B cell (primary cell): ENCODE measurements around the gene CST6. TPM values are rescaled to one million over a fixed set of nuclear protein-coding genes. Genes with fewer than 3 reads are reported as not detected.

Experiments used
- ATAC-seq: fragments of 200-7000 bp; cut with Tn5 transposase; one replicate; pipeline ENCODE4 v1.10.0; 2021; ENCODE audit warnings: low read depth, mild to moderate bottlenecking, moderate number of reproducible peaks, moderate library complexity
- CTCF ChIA-PET: fragments of 350-600 bp; sonication (Branson Sonifier 250); formaldehyde crosslinking; loops from one replicate; lab custom pipeline; 2021; ENCODE audit warnings: antibody characterized with exemption, inconsistent platforms; lab: Charles Lee
- POLR2A ChIA-PET: fragments of 350-600 bp; sonication (Branson Sonifier 250); formaldehyde crosslinking; loops from one replicate; lab custom pipeline; 2021; ENCODE audit warnings: antibody characterized with exemption; lab: Charles Lee
- DNase-seq: peaks from one replicate; pipeline ENCODE4 v3.0.0; 2013
- H2AFZ ChIP-seq: 2 replicates; pipeline ENCODE4 v1.6.1; 2012; ENCODE audit warnings: mild to moderate bottlenecking, low read depth, low read length; ENCODE audit not compliant: insufficient read depth, poor library complexity, severe bottlenecking
- H3K27ac ChIP-seq, 2 donors: 1 replicate in 1 of 2; 2 replicates in 1 of 2; pipeline ENCODE4 v1.5.1; 2012 to 2013; ENCODE audit warnings: low read length in 2 of 2, mild to moderate bottlenecking in 2 of 2, moderate library complexity in 1 of 2
- H3K27me3 ChIP-seq, 4 experiments: fragments of 200-600 bp in 1 of 4; sonication (generic) in 1 of 4; replicated peaks in 1 of 4; 1 replicate in 2 of 4; 2 replicates in 2 of 4; pipeline versions ENCODE4 v1.6.1 to v1.7.0; 2013 to 2016; ENCODE audit warnings: low read length in 3 of 4, mild to moderate bottlenecking in 2 of 4, mixed read lengths in 1 of 4, moderate library complexity in 1 of 4; ENCODE audit not compliant: insufficient read depth in 4 of 4, control insufficient read depth in 3 of 4; ENCODE audit errors: control extremely low read depth in 1 of 4
- H3K36me3 ChIP-seq, 2 experiments: replicated peaks in 1 of 2; 1 replicate in 1 of 2; 2 replicates in 1 of 2; pipeline versions ENCODE4 v1.6.1 to v1.7.1; 2013; ENCODE audit warnings: low read length in 1 of 2; ENCODE audit not compliant: insufficient read depth in 2 of 2, control insufficient read depth in 1 of 2; ENCODE audit errors: control extremely low read depth in 1 of 2, extremely low read depth in 1 of 2
- H3K4me1 ChIP-seq, 2 donors: fragments of 200-600 bp in 1 of 2; sonication (generic) in 1 of 2; 1 replicate in 1 of 2; 2 replicates in 1 of 2; pipeline versions ENCODE4 v1.5.1 to v1.6.1; 2013 to 2017; ENCODE audit warnings: low read length in 2 of 2; ENCODE audit not compliant: control insufficient read depth in 2 of 2, insufficient read depth in 2 of 2
- H3K4me2 ChIP-seq: replicated peaks from 2 replicates; pipeline ENCODE3; 2012; ENCODE audit warnings: mild to moderate bottlenecking, low read depth, low read length; ENCODE audit not compliant: poor library complexity, severe bottlenecking
- H3K4me3 ChIP-seq, 5 experiments: fragments of 200-600 bp in 1 of 5; sonication (generic) in 1 of 5; 1 replicate in 3 of 5; 2 replicates in 2 of 5; pipeline versions ENCODE4 v1.5.1 to v1.7.0; 2011 to 2016; ENCODE audit warnings: low read length in 4 of 5, mild to moderate bottlenecking in 4 of 5, low read depth in 2 of 5, control low read depth in 1 of 5, moderate library complexity in 1 of 5; ENCODE audit not compliant: insufficient read depth in 1 of 5; ENCODE audit errors: control extremely low read depth in 1 of 5, extremely low read depth in 1 of 5
- H3K79me2 ChIP-seq: fragments of 200-600 bp; sonication (generic); one replicate; pipeline ENCODE4 v1.6.0; 2016; ENCODE audit warnings: low read length; ENCODE audit not compliant: control insufficient read depth, insufficient read depth
- H3K9ac ChIP-seq: fragments of 200-600 bp; sonication (generic); 2 replicates; pipeline ENCODE4 v1.6.1; 2017; ENCODE audit warnings: mild to moderate bottlenecking, low read length, moderate library complexity
- H3K9me3 ChIP-seq, 3 donors: one replicate each; pipeline versions ENCODE4 v1.6.1 to v1.7.1; 2013; ENCODE audit warnings: low read length in 2 of 3; ENCODE audit not compliant: control insufficient read depth in 2 of 3, insufficient read depth in 1 of 3; ENCODE audit errors: control extremely low read depth in 1 of 3
- H4K20me1 ChIP-seq: 2 replicates; pipeline ENCODE4 v1.6.0; 2012; ENCODE audit warnings: mild to moderate bottlenecking, low read length; ENCODE audit not compliant: insufficient read depth, control insufficient read depth, poor library complexity, severe bottlenecking
- H3K27ac Mint-ChIP-seq: one replicate; pipeline ENCODE4 v1.8.0; 2021; ENCODE audit warnings: mixed read lengths
- H3K27me3 Mint-ChIP-seq: one replicate; pipeline ENCODE4 v1.8.0; 2021; ENCODE audit warnings: mixed read lengths
- H3K4me1 Mint-ChIP-seq: one replicate; pipeline ENCODE4 v1.8.0; 2021; ENCODE audit warnings: mixed read lengths
- H3K4me3 Mint-ChIP-seq: one replicate; pipeline ENCODE4 v1.8.0; 2021; ENCODE audit warnings: mixed read lengths
- H3K9me3 Mint-ChIP-seq: one replicate; pipeline ENCODE4 v1.8.0; 2022; ENCODE audit warnings: mixed read lengths; ENCODE audit not compliant: insufficient read depth
- CTCF ChIP-seq: fragments of 200-600 bp; IDR thresholded peaks from one replicate; pipeline ENCODE4 v1.8.0; 2022; ENCODE audit warnings: antibody characterized with exemption, mild to moderate bottlenecking
- EZH2 ChIP-seq: IDR thresholded peaks from 2 replicates; pipeline ENCODE4 v1.6.1; 2012; ENCODE audit warnings: borderline replicate concordance, low read depth, mild to moderate bottlenecking, moderate library complexity, low read length; ENCODE audit not compliant: insufficient read depth, poor library complexity, severe bottlenecking
- WGBS: methylation state at CpG from one replicate; pipeline ENCODE4 v1.1.5; 2013; ENCODE audit warnings: missing lambda C conversion rate; ENCODE audit not compliant: insufficient coverage; 5-methylcytosine and 5-hydroxymethylcytosine counted together
- intact Hi-C: fragments of 100-400 bp; cut with micrococcal nuclease; formaldehyde crosslinking; loops from one replicate; pipeline ENCODE4 v1.10.0; 2022
- polyA plus RNA-seq: library from polyadenylated mRNA; depleted of rRNA; stranded (reverse); fragments of >200 nt; gene quantifications from 2 replicates; pipeline ENCODE4 v1.2.3, GENCODE V29; 2012
- total RNA-seq, 2 donors: library from RNA; stranded (reverse); fragments of 120-200 nt in 1 of 2; gene quantifications; 1 replicate in 1 of 2; 2 replicates in 1 of 2; pipeline versions ENCODE4 v1.2.3 to v1.2.4, GENCODE V29; 2013 to 2022

Gene CST6
- total and polyA plus RNA-seq, 2 donors (not counting 1 experiment from before 2014, with no cell fraction given) = not detected

GRCh38 chr11:66012946-66013761 lies 1.3 kb downstream of the CST6 start:
- no peak for DNase-seq
- Histone ChIP-seq H4K20me1 (no peaks in the 10 kb centered on the region), H2AFZ (no peak overlapping the region), H3K36me3 (no peaks in the 10 kb centered on the region), H3K27me3 (peaks cover 0 to 29% (median 12%) of the 10 kb centered on the region in 4 experiments), H3K4me3 (no peak overlapping the region), H3K9ac (no peak overlapping the region), H3K4me1 (peaks cover 11 to 13% of the 10 kb centered on the region in 2 donors), H3K79me2 (no peaks in the 10 kb centered on the region), H3K27ac (no peak overlapping the region), H3K9me3 (peaks cover 0 to 12% (median 0%) of the 10 kb centered on the region in 3 donors), H3K4me2 (no peak overlapping the region)
- WGBS = 25% methylated on average over 9 of the region's 12 CpGs
- H3K4me3 Mint-ChIP-seq = no peak overlapping the region
- CTCF ChIA-PET = interaction anchor here (1.6 kb wide), 1 partner anchor 10 kb away, joined by 4 read pairs; no protein-coding TSS in a partner anchor
- ATAC-seq = no peak
- H3K9me3 Mint-ChIP-seq = no peaks in the 10 kb centered on the region
- H3K27ac Mint-ChIP-seq = no peak overlapping the region
- TF ChIP-seq CTCF = no peak
- TF ChIP-seq EZH2 = no peak
- POLR2A ChIA-PET = no interaction called here
- peaks cover 2% of the 10 kb centered on the region for H3K4me1 Mint-ChIP-seq
- intact Hi-C loops = no loop called here
- peaks cover 8% of the 10 kb centered on the region for H3K27me3 Mint-ChIP-seq

DNA sequence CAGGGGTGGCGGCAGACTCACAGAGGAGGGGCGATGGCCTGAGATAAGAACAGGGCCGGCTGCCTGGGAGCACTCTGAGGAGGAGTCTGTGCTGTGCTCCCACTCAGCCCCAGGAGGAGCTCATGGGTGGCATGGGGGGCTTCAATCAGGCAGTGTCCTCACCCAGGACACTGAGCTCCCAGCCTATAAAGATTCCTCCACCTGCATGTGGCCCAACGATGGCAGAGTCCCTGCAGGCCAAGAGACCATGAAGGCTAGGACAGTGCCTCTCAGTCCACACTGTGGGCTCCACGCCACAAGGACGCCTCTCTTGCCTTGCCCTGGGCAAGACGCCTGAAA lies 1.9 kb downstream of the CST6 start:
- CTCF ChIA-PET = no interaction called here
- Histone ChIP-seq H2AFZ (no peak overlapping the region), H3K4me3 (no peak overlapping the region), H3K79me2 (no peaks in the 10 kb centered on the region), H3K36me3 (no peaks in the 10 kb centered on the region), H3K4me2 (no peak overlapping the region), H3K27ac (no peak overlapping the region), H3K9ac (no peak overlapping the region), H4K20me1 (no peaks in the 10 kb centered on the region), H3K4me1 (peaks cover 11 to 13% of the 10 kb centered on the region in 2 donors), H3K27me3 (peaks cover 0 to 29% (median 12%) of the 10 kb centered on the region in 4 experiments), H3K9me3 (peaks cover 0 to 12% (median 0%) of the 10 kb centered on the region in 3 donors)
- H3K4me1 Mint-ChIP-seq = peaks cover 2% of the 10 kb centered on the region
- POLR2A ChIA-PET = no interaction called here
- 92% methylated on average over 7 of the region's 7 CpGs for WGBS
- no peak for ATAC-seq
- no peak overlapping the region for H3K27ac Mint-ChIP-seq
- H3K27me3 Mint-ChIP-seq = peaks cover 8% of the 10 kb centered on the region
- H3K9me3 Mint-ChIP-seq = no peaks in the 10 kb centered on the region
- TF ChIP-seq EZH2 = no peak
- no peak for TF ChIP-seq CTCF
- intact Hi-C loops = no loop called here
- H3K4me3 Mint-ChIP-seq = no peak overlapping the region
- DNase-seq = no peak
